NCI-H1092 (cell line): Measurements from ENCODE around the gene DOCK1.
"Not testable (repeated sequence)": the region's sequence is repeated elsewhere in the genome, so short reads cannot be mapped to it uniquely, and the experiment has no call there.

ENCODE experiments used
- DNase-seq: peaks from one replicate; lab custom pipeline; 2025; lab: John Stamatoyannopoulos, UW

Gene DOCK1

GRCh38 chr10:126904818-126905701, at the start of gene DOCK1:
Gene DOCK1, plus strand, starts transcription at chr10:126905428. Its CDS starts 90 bp downstream, at chr10:126905518.
- no peak for DNase-seq

- DNase-seq, result no peak
These were observed 47.9 kb upstream of the DOCK1 start for GRCh38 chr10:126857178-126857806.

GRCh38 chr10:126867567-126868365, 37.5 kb upstream of the DOCK1 start:
- no peak for DNase-seq

- no peak for DNase-seq
These were observed 36.9 kb upstream of the DOCK1 start for GRCh38 chr10:126868371-126868770.

- DNase-seq, result no peak
These were observed 33.1 kb upstream of the DOCK1 start for GRCh38 chr10:126872135-126872534.

GRCh38 chr10:126872768-126873167, 32.5 kb upstream of the DOCK1 start:
- no peak for DNase-seq

GRCh38 chr10:126876456-126876855, 28.8 kb upstream of the DOCK1 start:
- no peak for DNase-seq

- DNase-seq, result no peak
These were observed 27.8 kb upstream of the DOCK1 start for GRCh38 chr10:126877390-126877789.

- DNase-seq, result no peak
These were observed 26.6 kb upstream of the DOCK1 start for GRCh38 chr10:126878594-126878993.

GRCh38 chr10:126880926-126881325, 24.3 kb upstream of the DOCK1 start:
- DNase-seq, result no peak

- DNase-seq, result not testable (repeated sequence)
These were observed 23.2 kb upstream of the DOCK1 start for GRCh38 chr10:126882055-126882454.

- not testable (repeated sequence) for DNase-seq
These were observed 16.8 kb upstream of the DOCK1 start for GRCh38 chr10:126888436-126888835.

GRCh38 chr10:126889421-126889820, 15.8 kb upstream of the DOCK1 start:
- no peak for DNase-seq

- DNase-seq, result not testable (repeated sequence)
These were observed 14.4 kb upstream of the DOCK1 start for GRCh38 chr10:126890797-126891196.

- no peak for DNase-seq
These were observed 12.7 kb upstream of the DOCK1 start for GRCh38 chr10:126892226-126893175.

- DNase-seq, result no peak
These were observed 12.0 kb upstream of the DOCK1 start for GRCh38 chr10:126893206-126893605.

GRCh38 chr10:126893841-126894240, 11.4 kb upstream of the DOCK1 start:
- no peak for DNase-seq

GRCh38 chr10:126895214-126895781, 9.9 kb upstream of the DOCK1 start:
- DNase-seq, result no peak

GRCh38 chr10:126898460-126898859, 6.8 kb upstream of the DOCK1 start:
- no peak for DNase-seq

- DNase-seq, result not testable (repeated sequence)
These were observed 5.7 kb upstream of the DOCK1 start for GRCh38 chr10:126899529-126899928.

- no peak for DNase-seq
These were observed 3.1 kb upstream of the DOCK1 start for GRCh38 chr10:126902157-126902556.
